T-helper 2 cell treated with Interferon-gamma antibody and Interleukin-4, amounts not matched to agents 100 ng/mL and 5 ng/mL, for 36 hours (primary cell): ENCODE results near the gene KRT17. TPM values are rescaled to one million over a fixed set of nuclear protein-coding genes. Genes with fewer than 3 reads are reported as not detected.

Experiments
- intact Hi-C: fragments of 100-400 bp; cut with micrococcal nuclease; formaldehyde crosslinking; loops from one replicate; pipeline ENCODE4 v1.15.1; 2023
- total RNA-seq: library from RNA; stranded (reverse); gene quantifications from 2 replicates; pipeline ENCODE4 v1.2.3, GENCODE V29; 2022

Gene KRT17
- total RNA-seq, 1 donor from 2014 or later = not detected

DNA sequence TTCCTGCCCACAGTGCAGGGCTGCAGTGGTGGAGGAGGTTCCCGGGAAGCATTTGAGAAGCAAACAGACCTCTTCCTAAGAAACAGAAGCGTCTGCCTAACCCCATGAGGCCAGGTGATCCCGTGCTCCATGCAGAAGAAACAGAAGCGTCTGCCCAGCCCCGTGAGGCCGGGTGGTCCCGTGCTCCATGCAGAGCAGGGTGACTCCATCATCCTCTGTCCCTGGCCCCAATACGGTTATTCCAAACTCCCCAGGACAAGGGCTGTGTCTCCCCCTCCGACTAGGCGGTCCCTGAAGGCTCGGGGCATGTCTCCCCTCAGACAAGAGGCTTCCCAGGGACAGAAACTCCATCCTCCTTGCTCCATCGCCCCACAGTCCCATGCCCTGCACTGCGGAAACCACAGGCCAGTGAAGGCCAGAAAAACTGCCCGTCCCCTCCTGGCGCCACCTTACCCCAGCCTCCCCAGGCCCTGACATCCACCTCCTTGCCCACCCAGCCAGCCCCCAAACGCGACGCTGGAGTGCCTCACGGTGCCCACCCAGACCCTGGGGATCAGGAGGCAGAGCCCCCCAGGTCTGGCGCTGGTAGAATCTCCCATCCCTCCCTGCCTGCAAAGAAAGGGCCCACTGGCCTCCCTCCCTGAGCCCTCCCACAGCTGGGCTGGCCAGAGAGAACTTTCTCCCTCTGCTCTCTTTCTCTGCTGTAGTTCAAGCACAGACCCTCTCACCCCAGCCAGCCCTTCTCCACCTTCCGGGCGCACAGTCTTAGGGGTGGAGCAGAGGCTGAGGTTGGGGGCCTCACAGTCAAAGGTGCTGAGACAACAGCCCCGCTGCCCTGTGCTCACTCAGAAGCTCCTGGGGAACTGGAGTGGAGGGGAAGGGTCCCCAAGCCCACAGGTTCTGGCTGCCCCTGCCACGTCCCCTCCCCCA lies 30.6 kb upstream of the KRT17 start:
- intact Hi-C loops = no loop called here

- intact Hi-C loops = no loop called here
These were observed 29.7 kb upstream of the KRT17 start for GRCh38 chr17:41653892-41654677.

DNA sequence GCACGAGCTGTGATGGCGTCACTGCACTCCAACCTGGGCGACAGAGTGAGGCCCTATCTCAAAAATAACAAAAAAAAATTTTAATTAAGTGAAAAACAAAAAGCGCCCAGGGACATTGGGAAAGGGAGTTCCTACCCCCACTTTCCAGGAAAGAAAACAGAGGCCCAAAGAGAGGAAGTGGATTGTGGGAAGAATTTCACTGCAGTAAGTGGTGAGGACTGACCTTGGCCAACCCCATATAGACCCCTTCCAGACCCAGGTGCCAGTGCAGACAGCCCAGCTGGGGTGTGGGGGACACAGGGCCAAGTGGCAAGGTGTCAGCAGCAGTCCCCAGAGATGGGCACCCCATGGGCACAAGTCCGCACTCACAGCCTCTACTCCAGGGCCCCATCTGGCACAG lies 29.0 kb upstream of the KRT17 start:
- intact Hi-C loops = no loop called here

- intact Hi-C loops = no loop called here
These were observed 28.1 kb upstream of the KRT17 start for GRCh38 chr17:41652461-41652970.

GRCh38 chr17:41651625-41652460 lies 27.5 kb upstream of the KRT17 start:
- intact Hi-C loops = no loop called here

DNA sequence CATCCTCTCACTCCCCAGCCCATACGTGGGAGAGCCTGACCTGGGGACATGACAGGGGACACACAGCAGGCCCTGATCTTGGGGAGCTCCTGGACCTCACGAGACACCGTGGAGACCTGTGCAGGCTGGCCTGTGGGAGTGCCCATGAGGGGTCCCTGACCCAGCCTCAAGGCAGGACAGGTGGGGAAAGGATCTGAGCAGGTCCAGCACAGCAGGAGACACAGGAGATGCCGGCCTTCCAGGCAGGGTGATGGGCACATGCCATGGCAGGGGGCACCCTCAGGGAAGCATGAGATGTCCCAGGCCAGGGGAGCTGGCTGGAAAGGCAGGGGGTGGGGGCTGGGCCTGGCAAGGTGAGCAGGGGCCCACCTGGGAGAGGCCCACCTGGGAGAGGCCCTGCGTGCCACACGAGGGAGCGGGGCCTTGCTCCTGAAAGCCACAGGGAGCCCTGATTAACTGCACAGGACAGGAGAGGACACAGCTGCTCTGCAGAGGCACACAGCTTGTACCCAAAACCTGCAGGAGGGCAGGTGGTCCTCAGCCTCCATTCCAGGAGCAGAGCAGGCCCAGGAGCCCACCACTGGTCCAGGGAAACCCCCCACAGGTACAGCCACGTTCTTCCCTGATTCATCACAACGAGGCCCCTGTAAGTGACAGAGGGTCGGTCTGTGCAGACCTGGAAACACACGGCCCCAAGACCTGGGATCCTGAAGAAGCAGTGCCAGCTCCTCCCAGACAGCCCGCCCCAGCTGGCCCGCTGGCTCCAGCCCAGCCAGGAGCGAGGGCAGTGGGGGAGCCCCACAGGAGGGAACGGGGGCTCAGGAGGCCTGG lies 26.6 kb upstream of the KRT17 start:
- intact Hi-C loops = no loop called here

DNA sequence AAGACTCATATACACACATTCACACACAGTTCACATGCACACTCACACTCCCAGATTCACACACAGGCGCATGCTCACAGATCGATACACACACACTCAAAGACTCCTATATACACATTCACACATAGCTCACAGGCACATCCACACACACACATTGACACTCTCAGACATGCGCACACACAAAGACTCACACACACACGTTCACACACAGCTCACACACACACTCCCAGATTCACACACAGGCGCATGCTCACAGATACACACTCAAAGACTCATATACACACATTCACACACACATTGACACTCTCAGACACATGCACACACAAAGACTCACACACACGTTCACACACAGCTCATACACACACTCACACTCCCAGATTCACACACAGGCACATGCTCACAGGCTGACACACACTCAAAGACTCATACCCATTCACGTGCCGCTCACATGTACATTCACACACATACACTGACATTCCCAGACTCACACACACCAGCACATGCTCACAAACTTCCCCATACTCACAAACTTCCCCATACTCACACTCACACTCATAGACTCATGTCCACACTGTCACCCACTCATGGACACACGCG lies 25.6 kb upstream of the KRT17 start:
- intact Hi-C loops = loop anchor here (2.0 to 10.0 kb wide), 3 partner anchors 71 to 743 kb away; partner anchors contain the start of genes KRT35 and KRT36

GRCh38 chr17:41648411-41649195 lies 24.2 kb upstream of the KRT17 start:
- intact Hi-C loops = loop anchor here (1.0 to 10.0 kb wide), 6 partner anchors 14 to 741 kb away; partner anchors contain the start of genes KRT35 and KRT36

DNA sequence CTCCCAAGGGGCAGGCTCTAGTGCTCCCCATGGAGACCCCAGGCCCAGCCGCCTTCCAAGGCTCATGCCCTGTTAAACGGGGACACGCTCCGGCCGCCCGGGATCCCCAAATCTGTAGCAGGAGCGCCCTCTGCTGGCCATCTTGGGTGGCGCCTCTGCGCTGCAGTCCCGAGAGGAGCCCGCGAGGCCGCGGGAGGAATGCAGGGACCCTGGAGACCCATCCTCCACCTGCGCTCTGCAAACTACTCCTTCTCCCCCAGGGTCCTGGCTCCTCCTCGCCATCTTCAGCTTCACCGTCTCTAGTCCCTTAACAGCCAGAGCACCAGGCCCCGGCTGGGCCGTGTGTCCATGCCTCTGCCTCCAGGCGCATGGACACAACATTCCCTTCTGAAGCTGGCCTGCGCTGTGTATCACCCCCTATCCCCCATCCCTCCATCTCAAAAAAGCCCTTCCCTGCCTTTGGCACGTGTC lies 23.6 kb upstream of the KRT17 start:
- intact Hi-C loops = loop anchor here (1.0 to 10.0 kb wide), 6 partner anchors 14 to 741 kb away; partner anchors contain the start of genes KRT35 and KRT36

DNA sequence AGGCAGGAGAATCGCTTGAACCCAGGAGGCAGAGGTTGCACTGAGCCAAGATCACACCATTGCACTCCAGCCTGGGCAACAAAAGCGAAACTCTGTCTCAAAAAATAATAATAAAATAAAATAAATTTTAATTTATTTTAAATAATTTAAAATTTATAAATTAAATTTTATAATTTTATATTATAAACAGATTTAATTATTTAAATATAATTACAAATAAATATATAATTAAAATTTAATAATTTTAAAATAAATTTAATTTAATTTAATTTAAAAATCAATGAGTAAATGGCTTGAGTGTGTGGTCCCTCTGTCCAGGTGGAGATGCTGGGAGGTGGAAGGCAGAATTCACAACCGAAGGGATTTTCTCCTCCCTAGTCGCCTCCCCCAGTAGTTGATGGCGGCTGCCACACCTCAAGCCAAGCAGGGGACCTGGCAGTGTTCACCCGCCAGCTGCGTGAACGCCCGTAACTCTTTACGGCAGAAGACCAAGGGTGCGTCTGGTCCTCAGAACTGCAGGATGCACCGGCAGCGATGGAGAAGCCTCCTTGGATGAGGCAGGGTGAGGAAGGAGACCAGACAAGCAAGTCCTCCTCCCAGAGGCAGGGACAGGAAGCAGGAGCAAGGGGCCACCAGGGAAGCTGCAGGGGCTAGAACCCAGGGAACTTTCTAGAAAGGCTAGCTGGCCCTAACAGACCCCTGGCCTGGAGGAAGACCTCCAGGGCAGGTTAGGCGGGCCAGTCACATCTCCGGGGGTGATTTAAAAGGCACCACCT lies 22.9 kb upstream of the KRT17 start:
- intact Hi-C loops = loop anchor here (5.0 to 10.0 kb wide), 2 partner anchors 162 to 740 kb away; partner anchors contain the start of genes KRT35 and KRT36

GRCh38 chr17:41642252-41643156 lies 18.1 kb upstream of the KRT17 start:
- intact Hi-C loops = loop anchor here (10.0 kb wide), 1 partner anchor 158 kb away; the partner anchor contains the start of genes KRT35 and KRT36

DNA sequence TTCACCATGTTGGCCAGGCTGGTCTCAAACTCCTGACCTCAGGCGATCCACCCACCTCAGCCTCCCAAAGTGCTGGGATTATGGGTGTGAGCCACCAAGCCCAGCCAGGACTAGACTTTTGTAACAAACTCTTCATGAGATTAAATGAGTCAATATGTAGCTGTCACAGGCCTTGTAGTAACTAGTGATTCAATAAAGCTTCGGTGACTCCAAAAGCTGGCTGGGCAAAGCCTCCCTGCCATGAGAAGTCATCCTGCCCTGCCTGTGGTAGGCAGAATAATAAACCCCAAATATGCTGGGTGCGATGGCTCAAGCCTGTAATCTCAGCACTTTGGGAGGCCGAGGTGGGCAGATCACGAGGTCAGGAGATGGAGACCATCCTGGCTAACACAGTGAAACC lies 16.2 kb upstream of the KRT17 start:
- intact Hi-C loops = loop anchor here (10.0 kb wide), 1 partner anchor 156 kb away; the partner anchor contains the start of genes KRT35 and KRT36

- intact Hi-C loops = loop anchor here (10.0 kb wide), 1 partner anchor 155 kb away; the partner anchor contains the start of genes KRT35 and KRT36
These were observed 15.4 kb upstream of the KRT17 start for GRCh38 chr17:41639492-41640473.

DNA sequence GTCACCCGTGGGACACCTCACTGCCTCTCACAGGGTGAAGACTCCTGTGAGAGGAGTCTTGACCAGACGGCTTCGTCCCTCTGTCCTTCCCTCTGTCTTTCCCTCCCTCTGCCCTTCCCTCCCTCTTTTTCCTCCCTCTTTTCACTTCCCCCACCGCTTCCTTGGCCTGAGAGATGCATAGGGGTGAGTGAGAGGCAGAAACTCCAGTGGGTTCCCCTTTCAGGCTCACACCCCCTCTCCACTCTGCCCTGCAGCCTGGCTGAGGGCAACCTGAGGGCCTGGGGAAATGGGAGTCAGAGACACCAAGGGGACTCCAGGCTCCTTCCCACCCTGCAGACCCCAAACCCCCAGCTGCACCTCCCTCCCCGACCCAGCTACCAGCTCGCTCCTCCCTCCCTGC lies 14.6 kb upstream of the KRT17 start:
- intact Hi-C loops = no loop called here

GRCh38 chr17:41638194-41638593 lies 13.8 kb upstream of the KRT17 start:
- intact Hi-C loops = no loop called here
